Activated T-helper 2 cell treated with anti-CD3 and anti-CD28 coated beads, Interferon-gamma antibody, Interleukin-2, Interleukin-4, amounts not matched to agents 10 μg/mL and 5 μg/mL and 100 μg/mL, durations not matched to agents 14 hours and 24 hours and 36 hours (primary cell): ENCODE data around the gene SFTPD. TPM values are rescaled to one million over a fixed set of nuclear protein-coding genes. Genes with fewer than 3 reads are reported as not detected.

ENCODE experiments used
- DNase-seq: peaks from one replicate; pipeline ENCODE4 v3.0.0; 2021; ENCODE audit warnings: low spot score
- H3K27ac Mint-ChIP-seq: one replicate; pipeline ENCODE4 v1.8.0; 2021; ENCODE audit warnings: mixed read lengths
- H3K27me3 Mint-ChIP-seq: one replicate; pipeline ENCODE4 v1.8.0; 2021; ENCODE audit warnings: low read depth, mixed read lengths
- H3K36me3 Mint-ChIP-seq: one replicate; pipeline ENCODE4 v1.8.0; 2021; ENCODE audit warnings: low read depth, mixed read lengths
- H3K4me1 Mint-ChIP-seq: one replicate; pipeline ENCODE4 v1.8.0; 2021; ENCODE audit warnings: low read depth, mixed read lengths
- H3K4me3 Mint-ChIP-seq: one replicate; pipeline ENCODE4 v1.8.0; 2021; ENCODE audit warnings: low read depth, mild to moderate bottlenecking, moderate library complexity, mixed read lengths
- H3K9me3 Mint-ChIP-seq: one replicate; pipeline ENCODE4 v1.8.0; 2021; ENCODE audit warnings: mixed read lengths
- intact Hi-C: fragments of 100-400 bp; cut with micrococcal nuclease; formaldehyde crosslinking; loops from one replicate; pipeline ENCODE4 v1.15.1; 2023
- total RNA-seq: library from RNA; stranded (reverse); gene quantifications from 2 replicates; pipeline ENCODE4 v1.2.3, GENCODE V29; 2022

SFTPD gene
- total RNA-seq, 1 donor from 2014 or later: not detected

- no peak overlapping the region for H3K27ac Mint-ChIP-seq
- DNase-seq: no peak
- no peak overlapping the region for H3K4me3 Mint-ChIP-seq
- H3K27me3 Mint-ChIP-seq: peaks cover 6% of the 10 kb centered on the region
- H3K9me3 Mint-ChIP-seq: no peaks in the 10 kb centered on the region
- H3K36me3 Mint-ChIP-seq: no peaks in the 10 kb centered on the region
- intact Hi-C loops: no loop called here
- peaks cover 10% of the 10 kb centered on the region for H3K4me1 Mint-ChIP-seq
Observed at GRCh38 chr10:79941146-79941545, 7.8 kb downstream of the SFTPD start.

- intact Hi-C loops: no loop called here
- no peaks in the 10 kb centered on the region for H3K36me3 Mint-ChIP-seq
- peaks cover 6% of the 10 kb centered on the region for H3K27me3 Mint-ChIP-seq
- peaks cover 10% of the 10 kb centered on the region for H3K4me1 Mint-ChIP-seq
- H3K9me3 Mint-ChIP-seq: no peaks in the 10 kb centered on the region
- H3K27ac Mint-ChIP-seq: no peak overlapping the region
- H3K4me3 Mint-ChIP-seq: no peak overlapping the region
- DNase-seq: no peak
Observed at GRCh38 chr10:79940431-79940830, 8.5 kb downstream of the SFTPD start.

DNA sequence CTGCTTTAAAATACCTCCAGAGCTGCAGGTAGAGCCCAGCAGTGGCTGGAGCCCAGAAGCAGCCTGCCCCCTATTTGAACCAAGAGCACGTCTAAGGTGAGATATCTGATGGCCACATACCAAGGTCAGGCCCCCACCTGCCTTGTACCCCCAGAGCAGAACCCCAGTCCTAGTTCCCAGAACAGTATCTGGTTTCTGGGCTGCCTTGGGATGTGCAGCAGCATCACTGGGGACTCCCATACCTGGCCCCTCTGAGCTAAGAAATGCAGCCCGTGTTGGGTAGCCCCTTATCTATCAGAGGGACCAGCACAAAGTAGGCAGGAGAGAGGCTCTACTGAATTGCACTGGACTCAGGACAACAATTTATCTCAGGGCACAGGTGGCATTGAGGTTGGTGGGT lies 8.9 kb downstream of the SFTPD start:
- no peak for DNase-seq
- Mint-ChIP-seq H3K9me3 (no peaks in the 10 kb centered on the region), H3K27ac (no peak overlapping the region), H3K27me3 (peaks cover 6% of the 10 kb centered on the region), H3K4me3 (no peak overlapping the region), H3K36me3 (no peaks in the 10 kb centered on the region), H3K4me1 (peaks cover 10% of the 10 kb centered on the region)
- intact Hi-C loops: loop anchor here (10.0 kb wide), 1 partner anchor 105 kb away; no protein-coding TSS in a partner anchor

GRCh38 chr10:79938728-79939406 lies 10.0 kb downstream of the SFTPD start:
- Mint-ChIP-seq H3K9me3 (no peaks in the 10 kb centered on the region), H3K27me3 (peaks cover 7% of the 10 kb centered on the region), H3K36me3 (no peaks in the 10 kb centered on the region), H3K4me3 (no peak overlapping the region), H3K4me1 (peaks cover 10% of the 10 kb centered on the region), H3K27ac (no peak overlapping the region)
- intact Hi-C loops: loop anchor here (10.0 kb wide), 1 partner anchor 106 kb away; no protein-coding TSS in a partner anchor
- no peak for DNase-seq

DNA sequence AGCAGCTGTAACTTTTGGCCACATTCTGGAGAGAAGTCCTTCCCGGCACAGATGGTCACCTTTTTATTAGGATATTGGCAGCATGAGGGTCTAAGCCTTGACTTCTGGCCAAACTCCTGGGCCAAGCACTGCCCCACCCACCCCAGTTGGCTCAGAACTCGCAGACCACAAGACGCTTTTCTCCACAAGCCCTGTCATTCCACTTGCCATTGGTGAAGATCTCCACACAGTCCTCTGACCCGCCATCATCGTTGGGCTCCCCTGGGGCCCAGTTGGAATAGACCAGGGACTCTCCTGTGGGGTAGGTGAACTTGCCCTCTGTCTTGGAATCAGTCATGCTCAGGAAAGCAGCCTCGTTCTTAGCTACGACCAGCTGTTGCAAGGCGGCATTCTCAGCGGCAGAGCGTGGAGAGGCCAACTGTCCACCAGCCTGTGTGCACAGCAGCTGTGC lies 11.2 kb downstream of the SFTPD start:
- H3K4me3 Mint-ChIP-seq: no peak overlapping the region
- H3K4me1 Mint-ChIP-seq: peaks cover 10% of the 10 kb centered on the region
- no peaks in the 10 kb centered on the region for H3K36me3 Mint-ChIP-seq
- DNase-seq: no peak
- no peaks in the 10 kb centered on the region for H3K9me3 Mint-ChIP-seq
- H3K27me3 Mint-ChIP-seq: peaks cover 5% of the 10 kb centered on the region
- intact Hi-C loops: loop anchor here (10.0 kb wide), 1 partner anchor 107 kb away; no protein-coding TSS in a partner anchor
- H3K27ac Mint-ChIP-seq: no peak overlapping the region

DNA sequence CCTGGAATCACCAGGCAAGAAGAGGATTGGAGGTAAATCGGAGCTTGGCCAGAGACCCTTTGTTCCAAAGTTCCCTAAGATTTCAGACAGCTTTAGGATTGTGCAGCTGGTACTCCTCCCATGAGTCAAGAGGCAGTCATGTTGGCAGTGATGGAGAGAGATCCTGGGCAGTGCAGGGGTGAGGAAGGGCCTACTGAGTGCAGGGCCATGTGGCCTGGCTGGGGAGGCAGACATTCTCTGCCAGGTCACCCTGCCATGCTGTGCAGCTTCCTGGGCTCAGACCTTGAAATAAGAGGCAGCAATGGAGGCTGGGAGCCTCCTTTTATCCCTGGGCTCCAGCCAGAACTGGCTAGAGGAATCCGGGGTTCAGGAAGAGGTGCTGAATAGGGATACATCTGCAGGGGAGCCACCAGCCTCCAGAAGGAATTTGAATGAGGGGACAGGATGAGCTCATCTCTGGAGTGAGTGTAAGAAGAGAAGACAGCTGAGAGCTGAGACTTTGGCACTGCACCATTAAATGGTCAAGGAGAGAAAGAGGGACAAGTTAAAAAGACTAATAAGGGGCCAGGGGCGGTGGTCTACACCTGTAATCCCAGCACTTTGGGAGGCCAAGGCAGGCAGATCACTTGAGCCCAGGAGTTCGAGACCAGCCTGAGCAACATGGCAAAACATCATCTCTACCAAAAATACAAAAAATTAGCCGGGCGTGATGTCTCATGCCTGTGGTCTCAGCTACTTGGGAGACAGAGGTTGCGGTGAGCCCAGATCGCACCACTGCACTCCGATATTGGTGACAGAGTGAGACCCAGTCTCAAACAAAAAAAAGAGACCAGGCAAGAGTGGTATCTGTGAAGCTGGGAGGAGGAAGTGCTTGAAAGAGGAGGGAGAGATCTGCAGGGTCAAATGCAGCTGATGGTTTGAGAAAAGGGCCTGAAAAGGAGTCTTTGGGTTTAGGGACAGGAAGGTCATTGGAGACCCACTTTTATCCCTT lies 12.0 kb downstream of the SFTPD start:
- Mint-ChIP-seq H3K4me3 (no peak overlapping the region), H3K9me3 (no peaks in the 10 kb centered on the region), H3K27ac (no peak overlapping the region), H3K4me1 (peaks cover 10% of the 10 kb centered on the region), H3K36me3 (no peaks in the 10 kb centered on the region), H3K27me3 (peaks cover 11% of the 10 kb centered on the region)
- DNase-seq: no peak
- intact Hi-C loops: loop anchor here (10.0 kb wide), 1 partner anchor 108 kb away; no protein-coding TSS in a partner anchor

- no peaks in the 10 kb centered on the region for H3K9me3 Mint-ChIP-seq
- H3K36me3 Mint-ChIP-seq: no peaks in the 10 kb centered on the region
- peaks cover 29% of the 10 kb centered on the region for H3K27me3 Mint-ChIP-seq
- H3K27ac Mint-ChIP-seq: no peak overlapping the region
- intact Hi-C loops: loop anchor here (5.0 to 10.0 kb wide), 2 partner anchors 111 to 372 kb away; partner anchors contain the start of gene SFTPA2
- no peak for DNase-seq
- no peak overlapping the region for H3K4me3 Mint-ChIP-seq
- H3K4me1 Mint-ChIP-seq: peaks cover 6% of the 10 kb centered on the region
Observed at GRCh38 chr10:79933961-79934360, 14.9 kb downstream of the SFTPD start.

GRCh38 chr10:79932841-79933379 lies 16.0 kb downstream of the SFTPD start:
- H3K27ac Mint-ChIP-seq: no peak overlapping the region
- no peaks in the 10 kb centered on the region for H3K36me3 Mint-ChIP-seq
- no peaks in the 10 kb centered on the region for H3K4me1 Mint-ChIP-seq
- H3K9me3 Mint-ChIP-seq: no peaks in the 10 kb centered on the region
- intact Hi-C loops: loop anchor here (5.0 to 10.0 kb wide), 2 partner anchors 112 to 371 kb away; partner anchors contain the start of gene SFTPA2
- no peak for DNase-seq
- peaks cover 29% of the 10 kb centered on the region for H3K27me3 Mint-ChIP-seq
- no peak overlapping the region for H3K4me3 Mint-ChIP-seq

DNA sequence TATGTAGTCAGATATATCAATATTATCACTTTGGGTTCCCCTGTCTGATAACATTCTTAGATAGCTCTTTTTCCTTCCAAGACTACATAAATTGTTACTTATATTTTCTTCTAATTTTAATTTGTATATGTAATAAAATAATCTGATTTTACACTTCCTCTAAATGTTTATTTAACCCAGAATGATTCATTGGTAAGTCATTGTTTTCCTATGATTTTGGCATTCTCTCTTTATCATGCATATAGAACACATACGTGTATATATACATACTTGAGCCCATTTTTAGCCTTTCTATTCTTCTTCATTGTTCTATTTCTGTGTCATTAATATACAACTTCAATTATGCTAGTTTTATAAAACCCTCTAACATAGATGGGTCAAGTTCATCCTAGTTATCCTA lies 16.6 kb downstream of the SFTPD start:
- H3K4me3 Mint-ChIP-seq: no peak overlapping the region
- no peaks in the 10 kb centered on the region for H3K36me3 Mint-ChIP-seq
- peaks cover 29% of the 10 kb centered on the region for H3K27me3 Mint-ChIP-seq
- intact Hi-C loops: loop anchor here (5.0 to 10.0 kb wide), 2 partner anchors 112 to 370 kb away; partner anchors contain the start of gene SFTPA2
- H3K9me3 Mint-ChIP-seq: no peaks in the 10 kb centered on the region
- no peaks in the 10 kb centered on the region for H3K4me1 Mint-ChIP-seq
- no peak overlapping the region for H3K27ac Mint-ChIP-seq
- no peak for DNase-seq

DNA sequence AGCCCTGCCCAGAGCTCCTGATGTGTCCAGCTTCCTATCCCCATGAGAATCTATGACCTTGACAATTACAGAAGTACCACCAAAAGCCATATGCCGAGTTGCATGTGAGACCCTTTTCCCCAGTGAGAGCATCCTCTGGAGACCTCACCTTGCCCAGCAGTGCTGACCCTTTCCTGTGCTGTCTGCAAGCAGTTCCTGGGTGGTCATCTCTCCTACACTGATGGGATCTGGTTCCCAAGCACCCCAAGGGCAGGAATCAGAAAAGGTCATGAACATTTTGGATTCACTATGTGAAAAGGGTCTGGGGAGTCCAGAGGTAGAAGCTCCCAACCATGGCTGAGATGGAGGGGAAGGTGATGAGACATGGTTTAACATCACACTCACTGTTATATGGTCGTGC lies 18.2 kb downstream of the SFTPD start:
- Mint-ChIP-seq H3K27me3 (peaks cover 29% of the 10 kb centered on the region), H3K4me3 (no peak overlapping the region)

DNA sequence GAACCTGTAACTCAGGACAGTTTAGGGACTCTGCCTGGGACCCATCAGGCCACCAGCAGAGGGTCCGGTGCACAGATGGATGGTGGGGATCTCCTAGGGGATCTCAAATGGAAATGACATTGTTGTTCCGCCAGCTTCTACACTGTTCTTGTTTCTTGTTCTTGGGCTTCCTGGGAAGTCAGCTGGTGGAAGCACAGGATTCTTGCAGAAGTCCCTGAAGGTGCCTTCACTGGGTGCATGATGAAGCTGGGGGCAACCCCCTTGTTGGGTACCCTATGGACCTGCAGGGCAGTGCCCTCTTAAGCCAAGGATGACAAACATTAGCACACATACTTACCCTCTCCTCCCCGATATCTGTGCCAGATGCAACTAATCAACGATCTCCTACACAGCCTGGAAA lies 18.6 kb downstream of the SFTPD start:
- Mint-ChIP-seq H3K9me3 (no peaks in the 10 kb centered on the region), H3K36me3 (no peaks in the 10 kb centered on the region), H3K4me1 (no peaks in the 10 kb centered on the region), H3K27me3 (peaks cover 29% of the 10 kb centered on the region), H3K27ac (no peak overlapping the region), H3K4me3 (no peak overlapping the region)
- intact Hi-C loops: loop anchor here (5.0 to 10.0 kb wide), 2 partner anchors 115 to 368 kb away; partner anchors contain the start of gene SFTPA2
- no peak for DNase-seq

More for the DNA sequence above, 18.2 kb downstream of the SFTPD start:
- DNase-seq: no peak
- no peaks in the 10 kb centered on the region for H3K9me3 Mint-ChIP-seq
- no peak overlapping the region for H3K27ac Mint-ChIP-seq
- no peaks in the 10 kb centered on the region for H3K4me1 Mint-ChIP-seq
- no peaks in the 10 kb centered on the region for H3K36me3 Mint-ChIP-seq
- intact Hi-C loops: loop anchor here (5.0 to 10.0 kb wide), 2 partner anchors 114 to 368 kb away; partner anchors contain the start of gene SFTPA2

- Mint-ChIP-seq H3K36me3 (no peaks in the 10 kb centered on the region), H3K4me3 (no peak overlapping the region), H3K9me3 (no peaks in the 10 kb centered on the region), H3K27ac (no peak overlapping the region), H3K27me3 (peaks cover 29% of the 10 kb centered on the region), H3K4me1 (no peaks in the 10 kb centered on the region)
- DNase-seq: peak; percentile 54
- intact Hi-C loops: loop anchor here (1.0 to 10.0 kb wide), 2 partner anchors 155 to 392 kb away; no protein-coding TSS in a partner anchor
Observed at GRCh38 chr10:79929409-79929904, 19.4 kb downstream of the SFTPD start.
